WTC11 (cell line): ENCODE data around the gene UNC79. TPM values are rescaled to one million over a fixed set of nuclear protein-coding genes. Genes with fewer than 3 reads are reported as not detected.

ENCODE experiments used
- ATAC-seq: fragments of 200-7000 bp; cut with Tn5 transposase; 2 replicates; pipeline ENCODE4 v1.10.0; 2021; ENCODE audit warnings: mild to moderate bottlenecking, moderate library complexity
- CTCF ChIA-PET: fragments of 300-600 bp; sonication (Branson Sonifier 250); formaldehyde crosslinking; loops from one replicate; lab custom pipeline; 2021; ENCODE audit warnings: antibody characterized with exemption; lab: Charles Lee
- POLR2A ChIA-PET: fragments of 350-600 bp; sonication (Branson Sonifier 250); formaldehyde crosslinking; loops from one replicate; lab custom pipeline; 2021; ENCODE audit warnings: antibody characterized with exemption; lab: Charles Lee
- DNase-seq: peaks from one replicate; pipeline ENCODE4 v3.0.0; 2021; ENCODE audit warnings: low spot score
- H3K27ac Mint-ChIP-seq: 2 replicates; pipeline ENCODE4 v1.8.0; 2021; ENCODE audit warnings: mixed read lengths
- H3K27me3 Mint-ChIP-seq: 2 replicates; pipeline ENCODE4 v1.8.0; 2021; ENCODE audit warnings: low read depth, mild to moderate bottlenecking, moderate library complexity, mixed read lengths
- H3K36me3 Mint-ChIP-seq: 2 replicates; pipeline ENCODE4 v1.8.0; 2021; ENCODE audit warnings: mixed read lengths
- H3K4me1 Mint-ChIP-seq: 2 replicates; pipeline ENCODE4 v1.8.0; 2022; ENCODE audit warnings: mixed read lengths
- H3K4me3 Mint-ChIP-seq: 2 replicates; pipeline ENCODE4 v1.8.0; 2021; ENCODE audit warnings: mild to moderate bottlenecking, moderate library complexity, mixed read lengths
- H3K9me3 Mint-ChIP-seq: 2 replicates; pipeline ENCODE4 v1.8.0; 2021; ENCODE audit warnings: mixed read lengths
- CREB1 ChIP-seq: sonication (generic); formaldehyde crosslinking; IDR thresholded peaks from 2 replicates; pipeline ENCODE4 v1.8.0; 2023; ENCODE audit warnings: mild to moderate bottlenecking, missing genetic modification reagents
- E2F4 ChIP-seq: sonication (generic); formaldehyde crosslinking; IDR thresholded peaks from 2 replicates; pipeline ENCODE4 v1.8.1; 2022; ENCODE audit warnings: low read depth, mild to moderate bottlenecking, moderate library complexity, missing genetic modification reagents, borderline replicate concordance
- E2F5 ChIP-seq: sonication (generic); formaldehyde crosslinking; IDR thresholded peaks from 2 replicates; pipeline ENCODE4 v1.8.1; 2022; ENCODE audit warnings: mild to moderate bottlenecking, moderate library complexity, missing genetic modification reagents
- ELF4 ChIP-seq: sonication (generic); formaldehyde crosslinking; IDR thresholded peaks from 2 replicates; pipeline ENCODE4 v1.8.1; 2022; ENCODE audit warnings: low read depth, mild to moderate bottlenecking, moderate library complexity, missing genetic modification reagents
- EMX1 ChIP-seq: fragments of 250-450 bp; sonication (Bioruptor Pico); IDR thresholded peaks from 2 replicates; pipeline ENCODE4 v1.8.0; 2021; ENCODE audit warnings: mild to moderate bottlenecking
- FOXJ3 ChIP-seq: sonication (generic); formaldehyde crosslinking; IDR thresholded peaks from 2 replicates; pipeline ENCODE4 v1.9.0; 2021; ENCODE audit warnings: missing genetic modification reagents, mild to moderate bottlenecking, borderline replicate concordance
- FOXK1 ChIP-seq: sonication (generic); formaldehyde crosslinking; IDR thresholded peaks from 2 replicates; pipeline ENCODE4 v1.8.0; 2022; ENCODE audit warnings: mild to moderate bottlenecking, moderate library complexity, missing genetic modification reagents
- FOXP1 ChIP-seq: sonication (generic); formaldehyde crosslinking; IDR thresholded peaks from 2 replicates; pipeline ENCODE4 v1.8.0; 2022; ENCODE audit warnings: missing genetic modification reagents, mild to moderate bottlenecking, moderate library complexity, borderline replicate concordance
- GABPB1 ChIP-seq: sonication (generic); formaldehyde crosslinking; IDR thresholded peaks from 2 replicates; pipeline ENCODE4 v1.8.1; 2023; ENCODE audit warnings: mild to moderate bottlenecking, missing genetic modification reagents
- NFATC4 ChIP-seq: fragments of 250-450 bp; sonication (Bioruptor Pico); IDR thresholded peaks from 2 replicates; pipeline ENCODE4 v1.9.0; 2021; ENCODE audit warnings: mild to moderate bottlenecking
- NFYB ChIP-seq: sonication (generic); formaldehyde crosslinking; conservative IDR thresholded peaks from 2 replicates; pipeline ENCODE4 v1.8.0; 2022; ENCODE audit warnings: low read depth, missing genetic modification reagents
- OVOL2 ChIP-seq: fragments of 250-450 bp; sonication (Bioruptor Pico); IDR thresholded peaks from 2 replicates; pipeline ENCODE4 v1.9.0; 2021; ENCODE audit warnings: mild to moderate bottlenecking, borderline replicate concordance
- PREB ChIP-seq: sonication (generic); formaldehyde crosslinking; IDR thresholded peaks from 2 replicates; pipeline ENCODE4 v1.8.1; 2022; ENCODE audit warnings: mild to moderate bottlenecking, missing genetic modification reagents, moderate library complexity, borderline replicate concordance
- RORB ChIP-seq: fragments of 250-450 bp; sonication (Bioruptor Pico); IDR thresholded peaks from 2 replicates; pipeline ENCODE4 v1.9.0; 2021; ENCODE audit warnings: mild to moderate bottlenecking
- SMAD4 ChIP-seq: sonication (generic); formaldehyde crosslinking; IDR thresholded peaks from 2 replicates; pipeline ENCODE4 v1.8.0; 2022; ENCODE audit warnings: mild to moderate bottlenecking, missing genetic modification reagents
- TEAD4 ChIP-seq: sonication (generic); formaldehyde crosslinking; IDR thresholded peaks from 2 replicates; pipeline ENCODE4 v1.8.0; 2022; ENCODE audit warnings: mild to moderate bottlenecking, missing genetic modification reagents
- TP53 ChIP-seq: sonication (generic); formaldehyde crosslinking; IDR thresholded peaks from 2 replicates; pipeline ENCODE4 v1.8.1; 2023; ENCODE audit warnings: mild to moderate bottlenecking, missing genetic modification reagents
- ZMAT4 ChIP-seq: fragments of 250-450 bp; sonication (Bioruptor Pico); IDR thresholded peaks from 2 replicates; pipeline ENCODE4 v1.9.0; 2021; ENCODE audit warnings: mild to moderate bottlenecking
- ZNF121 ChIP-seq: sonication (generic); formaldehyde crosslinking; IDR thresholded peaks from 2 replicates; pipeline ENCODE4 v1.8.0; 2023; ENCODE audit warnings: missing genetic modification reagents
- ZNF232 ChIP-seq: sonication (generic); formaldehyde crosslinking; IDR thresholded peaks from 2 replicates; pipeline ENCODE4 v1.8.0; 2022; ENCODE audit warnings: mild to moderate bottlenecking, missing genetic modification reagents
- ZNF281 ChIP-seq: sonication (generic); formaldehyde crosslinking; IDR thresholded peaks from 2 replicates; pipeline ENCODE4 v1.8.0; 2023; ENCODE audit warnings: mild to moderate bottlenecking, missing genetic modification reagents
- ZNF416 ChIP-seq: fragments of 250-450 bp; sonication (Bioruptor Pico); IDR thresholded peaks from 2 replicates; pipeline ENCODE4 v1.9.0; 2021; ENCODE audit warnings: mild to moderate bottlenecking, inconsistent platforms
- ZNF425 ChIP-seq: fragments of 250-450 bp; sonication (Bioruptor Pico); conservative IDR thresholded peaks from 2 replicates; pipeline ENCODE4 v1.9.0; 2021; ENCODE audit warnings: mild to moderate bottlenecking
- total RNA-seq: library from RNA; stranded (reverse); gene quantifications from 3 replicates; pipeline ENCODE4 v1.2.3, GENCODE V29; 2021

Gene UNC79
- total RNA-seq, 1 experiment from 2014 or later = 2.1 TPM

GRCh38 chr14:93564918-93565317, 134.2 kb downstream of the UNC79 start:
- TF ChIP-seq TEAD4 = no peak
- TF ChIP-seq TP53 (CRISPR knock-in tag) = no peak
- no peak for TF ChIP-seq SMAD4
- no peak for TF ChIP-seq PREB (CRISPR knock-in tag)
- TF ChIP-seq ZNF416 (CRISPR knock-in tag) = no peak
- CTCF ChIA-PET = interaction anchor here (2.0 kb wide), 1 partner anchor 357 kb away, joined by 5 read pairs; the partner anchor contains the start of gene UBR7
- H3K36me3 Mint-ChIP-seq = peaks cover 11% of the 10 kb centered on the region
- H3K27me3 Mint-ChIP-seq = no peaks in the 10 kb centered on the region
- H3K27ac Mint-ChIP-seq = no peak overlapping the region
- peaks cover 25% of the 10 kb centered on the region for H3K9me3 Mint-ChIP-seq
- POLR2A ChIA-PET = no interaction called here
- DNase-seq (no peak), ATAC-seq (no peak)
- no peak overlapping the region for H3K4me3 Mint-ChIP-seq
- H3K4me1 Mint-ChIP-seq = peaks cover 32% of the 10 kb centered on the region

- Mint-ChIP-seq H3K4me1 (peaks cover 32% of the 10 kb centered on the region), H3K27me3 (no peaks in the 10 kb centered on the region), H3K36me3 (peaks cover 11% of the 10 kb centered on the region), H3K27ac (no peak overlapping the region), H3K4me3 (no peak overlapping the region), H3K9me3 (peaks cover 25% of the 10 kb centered on the region)
- ATAC-seq (peak; percentile 60), DNase-seq (no peak)
- CTCF ChIA-PET = interaction anchor here (0.7 kb wide), 2 partner anchors 70 to 650 kb away, joined by 4 to 5 read pairs; no protein-coding TSS in a partner anchor
- POLR2A ChIA-PET = no interaction called here
- TF ChIP-seq E2F4 (CRISPR knock-in tag) = no peak
Observed at GRCh38 chr14:93566065-93566693, 135.4 kb downstream of the UNC79 start.

- DNase-seq = no peak
- Mint-ChIP-seq H3K9me3 (no peaks in the 10 kb centered on the region), H3K27me3 (no peaks in the 10 kb centered on the region), H3K4me3 (no peak overlapping the region), H3K4me1 (peaks cover 19% of the 10 kb centered on the region), H3K36me3 (no peaks in the 10 kb centered on the region; the same call in 1 of the 2 replicates), H3K27ac (no peak overlapping the region)
- TF ChIP-seq RORB (CRISPR knock-in tag) = no peak
- no peak for TF ChIP-seq ELF4 (CRISPR knock-in tag)
- no peak for TF ChIP-seq OVOL2 (CRISPR knock-in tag)
- TF ChIP-seq GABPB1 = no peak
- no peak for TF ChIP-seq NFYB
- no peak for TF ChIP-seq NFATC4 (CRISPR knock-in tag)
- no peak for TF ChIP-seq EMX1
- TF ChIP-seq TEAD4 = no peak
- no peak for TF ChIP-seq FOXK1 (CRISPR knock-in tag)
- TF ChIP-seq E2F5 (CRISPR knock-in tag) = no peak
- no peak for TF ChIP-seq ZNF425
- TF ChIP-seq FOXJ3 (CRISPR knock-in tag) = no peak
- TF ChIP-seq TP53 (CRISPR knock-in tag) = no peak
- TF ChIP-seq ZNF232 (CRISPR knock-in tag) = no peak
- no peak for TF ChIP-seq CREB1 (CRISPR knock-in tag)
- TF ChIP-seq ZNF121 (CRISPR knock-in tag) = no peak
- TF ChIP-seq ZMAT4 = no peak
- no peak for TF ChIP-seq ZNF281 (CRISPR knock-in tag)
- no peak for TF ChIP-seq FOXP1
- no peak for ATAC-seq
- ChIA-PET POLR2A (no interaction called here), CTCF (no interaction called here)
Observed at GRCh38 chr14:93571275-93571674, 140.5 kb downstream of the UNC79 start.
